AG09309 (cell line): Measurements from ENCODE around the gene KRTAP10-7.
"Not testable (repeated sequence)": the region's sequence is repeated elsewhere in the genome, so short reads cannot be mapped to it uniquely, and the experiment has no call there.

Source experiments
- DNase-seq: peaks from one replicate; pipeline ENCODE4 v3.0.0-alpha.2; 2010; ENCODE audit warnings: low read depth
- H3K4me3 ChIP-seq: 2 replicates; pipeline ENCODE4 v1.5.1; 2011; ENCODE audit warnings: mild to moderate bottlenecking, low read depth, low read length, moderate library complexity; ENCODE audit not compliant: control insufficient read depth
- TF ChIP-seq, protein P1 (sequence below): IDR thresholded peaks from 2 replicates; pipeline ENCODE4 v1.5.1; 2011; ENCODE audit warnings: mild to moderate bottlenecking, low read depth, low read length, inconsistent platforms; ENCODE audit not compliant: insufficient read depth, control insufficient read depth; ENCODE audit errors: missing control alignments

Gene KRTAP10-7

DNA sequence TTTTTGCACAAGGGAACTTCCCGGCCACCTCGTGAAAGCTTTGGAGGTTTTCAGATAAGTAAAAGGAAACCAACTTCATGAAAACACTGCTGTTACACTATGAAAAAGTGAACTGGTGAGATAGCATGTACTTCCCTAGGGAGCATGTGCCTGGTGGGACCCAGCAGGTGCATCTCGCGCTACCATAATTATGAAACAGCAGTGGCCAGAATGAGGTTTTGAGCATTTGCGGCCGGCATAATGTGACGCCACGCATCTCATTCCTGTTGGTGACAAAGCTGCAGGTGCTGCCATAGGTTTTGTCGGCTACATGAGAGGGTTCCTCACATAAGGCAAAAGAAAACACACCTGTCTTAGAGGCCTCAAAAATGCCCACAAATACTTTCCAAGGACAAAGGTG is 43.5 kb upstream of the KRTAP10-7 start:
- DNase-seq, result no peak
- TF ChIP-seq, protein P1, sequence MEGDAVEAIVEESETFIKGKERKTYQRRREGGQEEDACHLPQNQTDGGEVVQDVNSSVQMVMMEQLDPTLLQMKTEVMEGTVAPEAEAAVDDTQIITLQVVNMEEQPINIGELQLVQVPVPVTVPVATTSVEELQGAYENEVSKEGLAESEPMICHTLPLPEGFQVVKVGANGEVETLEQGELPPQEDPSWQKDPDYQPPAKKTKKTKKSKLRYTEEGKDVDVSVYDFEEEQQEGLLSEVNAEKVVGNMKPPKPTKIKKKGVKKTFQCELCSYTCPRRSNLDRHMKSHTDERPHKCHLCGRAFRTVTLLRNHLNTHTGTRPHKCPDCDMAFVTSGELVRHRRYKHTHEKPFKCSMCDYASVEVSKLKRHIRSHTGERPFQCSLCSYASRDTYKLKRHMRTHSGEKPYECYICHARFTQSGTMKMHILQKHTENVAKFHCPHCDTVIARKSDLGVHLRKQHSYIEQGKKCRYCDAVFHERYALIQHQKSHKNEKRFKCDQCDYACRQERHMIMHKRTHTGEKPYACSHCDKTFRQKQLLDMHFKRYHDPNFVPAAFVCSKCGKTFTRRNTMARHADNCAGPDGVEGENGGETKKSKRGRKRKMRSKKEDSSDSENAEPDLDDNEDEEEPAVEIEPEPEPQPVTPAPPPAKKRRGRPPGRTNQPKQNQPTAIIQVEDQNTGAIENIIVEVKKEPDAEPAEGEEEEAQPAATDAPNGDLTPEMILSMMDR, result no peak
- H3K4me3 ChIP-seq, result no peak overlapping the region

DNA sequence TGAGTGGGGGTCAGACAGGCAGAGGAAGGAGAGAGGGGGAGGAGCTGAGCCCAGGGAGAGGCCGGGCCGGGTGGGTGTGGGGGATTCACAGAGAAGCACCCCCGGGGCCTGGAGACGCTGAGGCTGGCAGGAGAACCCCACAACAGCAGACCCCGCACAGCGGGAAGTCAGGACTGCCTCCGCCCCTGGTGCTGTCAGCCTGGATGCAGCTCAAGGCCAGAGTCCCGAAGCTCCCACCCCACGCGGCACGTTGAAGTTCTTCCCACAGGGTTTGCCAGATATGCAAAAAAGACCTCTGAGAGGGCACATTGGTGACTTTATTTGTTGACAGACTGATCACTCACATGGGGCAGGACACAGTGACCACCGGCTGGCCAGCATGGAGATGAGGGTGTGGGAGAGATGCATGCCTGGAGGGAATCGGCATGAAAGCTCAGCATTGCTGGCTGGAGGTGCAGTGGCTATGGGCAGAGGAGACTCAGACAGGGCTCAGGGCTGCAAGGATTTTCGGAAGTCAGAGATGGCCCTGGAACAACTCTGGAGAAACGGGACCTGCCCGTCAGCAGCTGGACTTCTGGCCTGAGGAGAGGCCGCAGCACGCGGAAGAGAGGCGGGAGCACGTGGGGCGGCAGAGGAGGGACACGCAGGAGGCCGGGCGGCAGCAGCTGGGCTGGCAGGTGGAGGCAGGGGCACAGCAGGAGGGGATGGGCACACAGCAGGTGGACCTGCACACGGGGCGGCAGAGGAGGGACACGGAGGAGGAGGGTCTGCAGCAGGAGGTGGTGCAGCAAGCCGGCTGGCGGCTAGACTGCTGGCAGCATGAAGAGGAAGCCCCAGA is 42.7 kb upstream of the KRTAP10-7 start:
- TF ChIP-seq, protein P1, result no peak
- H3K4me3 ChIP-seq, result no peak overlapping the region
- no peak for DNase-seq

DNA sequence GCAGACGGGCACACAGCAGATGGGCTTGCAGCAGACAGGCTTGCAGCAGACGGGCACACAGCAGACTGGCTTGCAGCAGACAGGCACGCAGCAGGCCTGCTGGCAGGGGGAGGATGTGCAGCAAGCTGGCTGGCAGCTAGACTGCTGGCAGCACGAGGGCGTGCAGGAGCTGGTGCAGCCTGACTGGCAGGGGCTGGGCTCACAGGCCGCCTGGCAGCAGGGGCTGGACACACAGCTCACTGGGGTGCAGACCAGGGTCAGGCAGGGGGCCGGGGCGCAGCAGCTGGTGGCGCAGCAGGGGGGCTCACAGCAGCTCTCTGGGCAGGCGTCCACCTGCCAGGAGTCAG is 42.1 kb upstream of the KRTAP10-7 start:
- DNase-seq, H3K4me3 ChIP-seq: not testable (repeated sequence)

DNA sequence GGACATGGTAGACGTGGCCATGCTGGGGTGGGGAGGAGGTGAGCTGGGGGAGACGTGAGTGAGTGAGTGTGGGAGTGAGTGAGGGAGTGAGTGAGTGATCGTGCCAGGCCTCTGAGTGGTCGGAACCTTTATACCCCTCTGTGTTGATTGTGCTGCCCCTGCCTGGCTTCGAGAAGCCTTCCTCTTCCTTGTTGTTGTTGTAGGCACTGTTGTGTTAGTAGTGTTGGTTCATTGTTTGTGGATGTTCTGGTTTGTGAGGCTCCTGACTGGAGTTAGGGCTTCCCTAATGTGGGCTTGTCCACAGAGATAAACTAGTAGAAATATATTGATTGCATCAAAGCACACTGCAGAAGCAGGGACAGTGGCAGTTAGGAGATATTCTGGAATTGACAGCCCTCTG is 41.7 kb upstream of the KRTAP10-7 start, which contains the start of gene KRTAP10-3:
TSS of gene KRTAP10-3 (minus strand) at position 101 of the 400 bp plus-strand sequence. CDS start at position 21, 80 bp downstream.
- no peak for DNase-seq
- TF ChIP-seq, protein P1, result no peak
- H3K4me3 ChIP-seq, result no peak within 1 kb of the TSS

DNA sequence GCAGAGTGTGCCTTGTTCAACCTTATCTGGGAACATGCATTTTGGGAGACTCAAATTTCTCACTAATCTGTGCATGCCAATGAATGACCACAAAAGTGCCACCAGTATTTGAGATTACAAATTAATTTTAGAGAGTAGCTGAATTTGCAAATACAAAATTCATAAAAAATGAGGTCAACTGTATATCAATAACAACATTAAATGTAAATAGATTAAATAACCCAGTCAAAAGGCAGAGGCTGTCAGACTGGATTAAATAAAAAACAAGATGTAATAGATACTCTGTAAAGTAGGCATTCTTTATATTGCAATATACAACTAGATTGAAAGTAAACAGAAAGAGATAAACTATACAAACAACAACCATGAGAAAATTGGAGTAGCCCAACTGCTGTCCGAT is 36.3 kb upstream of the KRTAP10-7 start:
- TF ChIP-seq, protein P1, result no peak
- no peak for DNase-seq
- no peak overlapping the region for H3K4me3 ChIP-seq

DNA sequence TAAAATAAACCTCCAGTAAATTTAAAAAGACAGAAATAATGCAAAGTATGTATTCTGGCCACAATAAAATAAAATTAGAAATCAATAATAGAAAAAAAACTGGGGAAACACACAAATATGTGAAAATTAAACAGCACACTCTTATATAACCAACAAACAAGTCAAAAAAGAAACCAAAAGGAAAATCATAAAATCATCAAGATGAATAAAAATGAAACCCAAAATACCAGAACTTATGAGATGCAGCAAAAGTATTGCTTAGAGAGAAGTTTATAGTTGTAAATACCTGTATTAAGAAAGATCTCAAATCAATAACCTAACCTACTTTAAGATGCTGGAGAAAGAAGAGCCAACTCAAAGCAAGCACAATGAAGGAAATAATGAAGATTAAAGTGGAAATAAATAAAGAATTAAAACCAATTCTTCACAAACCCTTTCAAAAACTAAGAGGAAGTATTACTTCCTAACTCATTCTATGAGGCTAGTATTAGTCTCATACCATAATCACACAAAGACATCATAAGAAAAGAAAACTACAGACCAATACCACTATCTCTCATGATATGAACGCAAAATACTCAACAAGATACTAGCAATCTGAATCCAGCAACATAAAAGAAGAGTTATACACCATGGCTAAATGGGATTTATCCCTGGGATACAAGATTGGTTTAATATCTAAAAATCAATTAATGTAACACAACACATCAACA is 35.4 kb upstream of the KRTAP10-7 start:
- H3K4me3 ChIP-seq, result no peak overlapping the region
- DNase-seq, result no peak
- TF ChIP-seq, protein P1, result no peak

DNA sequence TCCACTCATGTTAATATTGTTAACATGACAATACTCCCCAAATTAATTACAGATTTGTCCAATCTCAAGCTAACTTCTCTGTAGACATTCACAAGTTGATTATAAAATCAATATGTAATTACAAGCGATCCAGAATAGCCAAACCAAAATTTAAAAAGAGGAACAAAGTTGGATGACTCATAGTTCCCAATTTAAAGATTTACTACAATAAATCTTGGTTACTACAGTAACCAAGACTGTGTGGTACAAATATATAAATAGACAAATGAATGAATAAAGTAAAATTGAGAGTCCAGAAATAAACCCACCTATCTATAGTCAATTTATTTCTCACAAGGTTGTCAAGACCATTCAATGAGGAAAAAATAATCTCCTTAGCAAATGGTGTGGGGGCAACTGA is 34.0 kb upstream of the KRTAP10-7 start:
- H3K4me3 ChIP-seq, result no peak overlapping the region
- no peak for DNase-seq
- TF ChIP-seq, protein P1, result no peak
